Hepatocyte (in vitro differentiated cells): ENCODE measurements around the gene PLXNB2.

Experiments used
- EZH2 ChIP-seq: fragments of 200-600 bp; sonication (generic); IDR thresholded peaks from 2 replicates; pipeline ENCODE4 v1.6.1; 2016; ENCODE audit warnings: antibody characterized with exemption, mild to moderate bottlenecking, borderline replicate concordance
- EZH2phosphoT487 ChIP-seq: fragments of 200-600 bp; sonication (generic); IDR thresholded peaks from one replicate; pipeline ENCODE4 v1.6.1; 2018; ENCODE audit warnings: antibody characterized with exemption, mild to moderate bottlenecking, low read depth, moderate library complexity; ENCODE audit not compliant: unreplicated experiment, severe bottlenecking
- TF ChIP-seq, protein P1 (sequence below): fragments of 200-600 bp; sonication (generic); IDR thresholded peaks from 2 replicates; pipeline ENCODE4 v1.5.1; 2016; ENCODE audit warnings: antibody characterized with exemption, mild to moderate bottlenecking; ENCODE audit not compliant: poor library complexity

DNA sequence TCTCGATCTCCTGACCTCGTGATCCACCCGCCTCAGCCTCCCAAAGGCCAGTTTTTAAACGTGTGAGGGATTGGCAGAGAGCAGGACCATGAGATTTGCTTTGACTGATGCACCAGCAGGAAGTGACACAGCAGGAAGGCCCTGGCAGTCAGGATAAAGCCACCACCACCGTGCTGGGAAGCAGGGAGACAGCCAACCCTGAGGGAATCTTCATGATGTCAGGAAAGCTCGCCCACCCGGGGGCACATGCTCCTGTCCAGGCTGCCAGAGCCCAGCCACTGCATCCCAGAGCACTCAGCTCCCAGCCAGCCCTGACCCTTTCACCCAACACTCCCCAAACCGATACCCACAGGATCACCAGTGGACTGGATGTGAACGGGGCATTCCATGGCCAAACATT lies 68.7 kb downstream of the PLXNB2 start:
- TF ChIP-seq, protein P1, sequence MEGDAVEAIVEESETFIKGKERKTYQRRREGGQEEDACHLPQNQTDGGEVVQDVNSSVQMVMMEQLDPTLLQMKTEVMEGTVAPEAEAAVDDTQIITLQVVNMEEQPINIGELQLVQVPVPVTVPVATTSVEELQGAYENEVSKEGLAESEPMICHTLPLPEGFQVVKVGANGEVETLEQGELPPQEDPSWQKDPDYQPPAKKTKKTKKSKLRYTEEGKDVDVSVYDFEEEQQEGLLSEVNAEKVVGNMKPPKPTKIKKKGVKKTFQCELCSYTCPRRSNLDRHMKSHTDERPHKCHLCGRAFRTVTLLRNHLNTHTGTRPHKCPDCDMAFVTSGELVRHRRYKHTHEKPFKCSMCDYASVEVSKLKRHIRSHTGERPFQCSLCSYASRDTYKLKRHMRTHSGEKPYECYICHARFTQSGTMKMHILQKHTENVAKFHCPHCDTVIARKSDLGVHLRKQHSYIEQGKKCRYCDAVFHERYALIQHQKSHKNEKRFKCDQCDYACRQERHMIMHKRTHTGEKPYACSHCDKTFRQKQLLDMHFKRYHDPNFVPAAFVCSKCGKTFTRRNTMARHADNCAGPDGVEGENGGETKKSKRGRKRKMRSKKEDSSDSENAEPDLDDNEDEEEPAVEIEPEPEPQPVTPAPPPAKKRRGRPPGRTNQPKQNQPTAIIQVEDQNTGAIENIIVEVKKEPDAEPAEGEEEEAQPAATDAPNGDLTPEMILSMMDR, result no peak
- no peak for TF ChIP-seq EZH2phosphoT487
- no peak for TF ChIP-seq EZH2
